ENCODE measurements around the gene NFRKB.
A peak's percentile ranks its signal among the peaks of the same experiment; 100 is the strongest.

The NFRKB gene

DNA sequence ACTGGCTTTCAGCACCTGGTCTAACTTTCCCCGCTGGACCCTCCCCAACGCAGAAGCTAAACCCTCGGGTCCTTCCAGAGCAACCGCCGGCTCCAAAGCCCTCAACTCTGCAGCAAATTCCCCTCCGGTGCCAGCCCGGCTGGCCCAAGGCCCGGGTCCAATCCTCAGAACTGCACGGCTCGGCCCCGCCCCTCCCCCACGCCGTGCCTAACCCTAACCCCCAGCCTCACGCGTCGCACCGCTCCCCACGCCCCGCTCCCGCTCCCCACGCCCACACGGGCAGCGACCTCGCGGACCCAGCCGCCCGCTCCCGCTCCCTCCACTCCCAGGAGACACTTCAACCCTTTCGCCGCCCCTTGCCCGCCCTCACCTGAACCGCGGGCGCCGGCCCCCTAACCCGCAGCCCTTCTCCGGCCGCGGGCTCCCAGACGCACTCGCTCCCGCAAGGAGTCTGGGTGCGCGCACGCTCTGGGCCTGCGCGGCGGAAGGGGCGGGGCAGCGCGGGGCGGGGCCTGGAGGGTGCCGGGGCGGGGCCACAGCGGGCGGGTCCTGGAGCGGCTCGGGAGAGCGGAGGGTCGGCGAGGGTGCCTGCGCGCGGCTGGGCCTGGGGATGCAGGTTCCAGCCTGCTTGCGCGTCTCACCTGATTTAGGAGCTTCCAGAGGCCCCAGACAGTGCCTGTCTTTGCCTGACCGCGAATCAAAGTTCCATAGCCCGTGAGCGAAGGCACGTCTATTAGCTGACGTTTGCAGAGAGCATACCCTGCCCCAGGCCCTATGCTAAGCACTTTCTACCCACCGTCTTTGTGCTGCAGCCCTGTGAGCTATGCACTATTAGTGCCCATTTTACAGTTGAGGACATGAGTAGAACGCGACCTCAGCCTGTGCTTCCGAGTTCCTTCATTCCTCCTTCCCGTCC, at the start of gene NFRKB:
Gene NFRKB, minus strand, starts transcription at position 453 of the 916 bp plus-strand sequence. CDS start 2,729 bp downstream, outside the sequence.
- peaks cover 25% of the 10 kb centered on the region for H3K4me1 Mint-ChIP-seq
- peak within 1 kb of the TSS; percentile 88 for H3K4me3 Mint-ChIP-seq
- DNase-seq (ENCODE audit: low spot score in 2 of 2) (peak; percentile 61 to 73), ATAC-seq (replicated peaks; ENCODE audit: extremely low read depth, poor library complexity, severe bottlenecking) (peak; percentile 90)
- H3K9me3 Mint-ChIP-seq, result no peaks in the 10 kb centered on the region
- peaks cover 14% of the 10 kb centered on the region for H3K36me3 Mint-ChIP-seq (ENCODE audit: insufficient read depth)
- peak within 1 kb of the TSS; percentile 61 for H3K27ac Mint-ChIP-seq (ENCODE audit: low read depth)
- H3K27me3 Mint-ChIP-seq, result no peaks in the 10 kb centered on the region

- Mint-ChIP-seq H3K4me3 (no peak overlapping the region), H3K9me3 (no peaks in the 10 kb centered on the region), H3K4me1 (no peaks in the 10 kb centered on the region), H3K36me3 (ENCODE audit: insufficient read depth) (peaks cover 9% of the 10 kb centered on the region), H3K27ac (ENCODE audit: low read depth) (no peak overlapping the region), H3K27me3 (no peaks in the 10 kb centered on the region)
- DNase-seq (ENCODE audit: low spot score in 2 of 2), result no peak
- ATAC-seq (replicated peaks; ENCODE audit: extremely low read depth, poor library complexity, severe bottlenecking), result no peak
These were observed 49.3 kb upstream of the NFRKB start for GRCh38 chr11:129944696-129945095.

DNA sequence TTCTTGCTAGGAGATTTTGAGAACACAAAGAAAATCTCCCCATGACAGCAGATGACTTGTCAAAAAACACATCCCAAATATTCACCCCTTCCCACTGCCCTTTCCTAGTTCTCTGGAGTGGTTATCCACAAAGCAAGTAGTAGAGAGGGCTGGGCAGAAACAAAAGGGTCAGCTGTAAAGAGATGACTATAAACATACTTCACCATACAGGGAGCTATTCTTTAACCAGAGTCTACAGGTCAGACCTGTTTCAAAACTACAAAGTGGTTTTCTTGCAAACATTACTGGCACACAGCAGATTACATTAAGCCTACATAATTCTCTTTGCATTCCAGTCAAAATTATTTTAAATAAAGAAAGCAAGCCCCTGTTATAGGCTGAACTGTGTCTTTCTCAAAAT, 47.7 kb upstream of the NFRKB start:
- Mint-ChIP-seq H3K4me1 (no peaks in the 10 kb centered on the region), H3K4me3 (no peak overlapping the region), H3K9me3 (no peaks in the 10 kb centered on the region), H3K36me3 (ENCODE audit: insufficient read depth) (peaks cover 11% of the 10 kb centered on the region), H3K27me3 (no peaks in the 10 kb centered on the region), H3K27ac (ENCODE audit: low read depth) (no peak overlapping the region)
- DNase-seq (ENCODE audit: low spot score in 2 of 2) (no peak), ATAC-seq (replicated peaks; ENCODE audit: extremely low read depth, poor library complexity, severe bottlenecking) (no peak)

DNA sequence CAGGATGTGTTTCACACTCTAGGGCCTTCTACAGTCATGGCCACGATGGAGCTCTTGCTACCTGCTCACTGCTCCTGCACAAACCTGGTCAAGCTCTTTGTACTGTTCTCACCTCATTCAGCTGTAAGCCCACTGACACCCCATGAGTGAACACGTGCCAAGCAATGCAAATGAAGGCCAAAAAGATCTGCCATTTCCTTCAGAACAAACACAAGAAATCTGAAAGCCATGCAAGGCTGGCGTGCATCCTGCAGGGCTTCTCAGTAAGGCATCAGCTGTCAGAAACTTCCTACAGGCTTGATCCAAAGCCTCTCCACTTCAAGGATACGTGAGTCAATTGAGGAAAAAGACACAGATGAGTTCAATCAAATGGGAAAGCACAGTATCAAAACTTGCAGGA, 44.1 kb upstream of the NFRKB start:
- ATAC-seq (replicated peaks; ENCODE audit: extremely low read depth, poor library complexity, severe bottlenecking), result no peak
- no peaks in the 10 kb centered on the region for H3K27me3 Mint-ChIP-seq
- no peak overlapping the region for H3K27ac Mint-ChIP-seq (ENCODE audit: low read depth)
- no peak for DNase-seq (ENCODE audit: low spot score in 2 of 2)
- H3K9me3 Mint-ChIP-seq, result no peaks in the 10 kb centered on the region
- H3K4me1 Mint-ChIP-seq, result no peaks in the 10 kb centered on the region
- H3K36me3 Mint-ChIP-seq (ENCODE audit: insufficient read depth), result peaks cover 13% of the 10 kb centered on the region
- no peak overlapping the region for H3K4me3 Mint-ChIP-seq

DNA sequence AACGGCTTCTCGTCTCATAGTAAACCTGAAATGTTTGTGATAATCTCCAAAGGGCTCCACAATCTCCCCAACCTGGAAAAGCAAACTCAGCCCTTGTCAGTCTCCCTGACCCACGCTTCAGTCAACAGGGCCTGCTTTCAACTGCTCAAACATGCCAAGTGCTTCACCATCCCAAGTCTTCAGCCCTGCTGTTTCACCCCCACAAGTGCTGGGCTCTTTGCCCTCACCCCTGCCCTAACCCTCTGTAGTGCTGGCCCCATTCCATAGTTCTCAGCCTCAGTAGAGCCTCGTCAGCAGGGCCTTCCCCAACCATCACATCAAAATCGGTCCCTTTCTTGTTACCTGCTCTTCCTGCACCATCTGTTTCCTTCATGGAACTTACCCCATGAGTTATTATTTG, 43.4 kb upstream of the NFRKB start:
- peak overlapping the region; percentile 3 for H3K27ac Mint-ChIP-seq (ENCODE audit: low read depth)
- H3K27me3 Mint-ChIP-seq, result no peaks in the 10 kb centered on the region
- H3K4me3 Mint-ChIP-seq, result no peak overlapping the region
- peaks cover 14% of the 10 kb centered on the region for H3K36me3 Mint-ChIP-seq (ENCODE audit: insufficient read depth)
- no peaks in the 10 kb centered on the region for H3K4me1 Mint-ChIP-seq
- no peaks in the 10 kb centered on the region for H3K9me3 Mint-ChIP-seq
- no peak for ATAC-seq (replicated peaks; ENCODE audit: extremely low read depth, poor library complexity, severe bottlenecking)
- DNase-seq (ENCODE audit: low spot score in 2 of 2), result no peak

DNA sequence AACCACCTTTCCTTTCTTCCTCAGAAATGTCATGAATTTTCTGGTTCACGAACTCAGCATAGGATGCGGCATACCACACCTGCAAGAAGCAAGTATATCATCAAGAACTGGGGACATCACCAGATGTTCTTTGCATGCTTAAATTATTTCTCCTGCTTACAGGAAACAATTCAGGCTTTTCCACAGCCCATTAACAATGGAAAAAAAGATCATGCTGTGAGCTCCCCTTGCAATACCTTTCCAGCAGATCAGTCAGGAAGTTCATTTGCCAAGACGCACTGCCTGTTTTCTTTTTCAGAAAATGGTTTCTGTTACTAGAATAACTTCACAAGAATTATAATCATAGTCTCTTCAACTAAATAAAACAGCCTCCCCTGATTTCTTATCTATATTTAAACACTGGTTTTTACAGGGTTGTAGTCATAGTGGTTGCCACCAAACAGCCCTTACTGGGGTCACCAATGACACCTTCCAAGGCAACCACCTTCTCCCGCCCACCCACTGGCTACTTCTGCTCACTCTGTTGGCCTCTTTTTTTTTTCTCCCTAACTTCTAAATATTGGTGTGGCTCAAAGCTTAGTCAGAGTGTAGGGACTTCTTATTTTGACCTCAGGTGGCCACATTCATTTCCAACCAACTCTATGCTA, 42.3 kb upstream of the NFRKB start:
- Mint-ChIP-seq H3K4me3 (no peak overlapping the region), H3K4me1 (no peaks in the 10 kb centered on the region), H3K36me3 (ENCODE audit: insufficient read depth) (peaks cover 16% of the 10 kb centered on the region), H3K27ac (ENCODE audit: low read depth) (no peak overlapping the region), H3K9me3 (no peaks in the 10 kb centered on the region), H3K27me3 (no peaks in the 10 kb centered on the region)
- DNase-seq (ENCODE audit: low spot score in 2 of 2) (no peak), ATAC-seq (replicated peaks; ENCODE audit: extremely low read depth, poor library complexity, severe bottlenecking) (no peak)

- no peaks in the 10 kb centered on the region for H3K27me3 Mint-ChIP-seq
- H3K36me3 Mint-ChIP-seq (ENCODE audit: insufficient read depth), result peaks cover 22% of the 10 kb centered on the region
- H3K9me3 Mint-ChIP-seq, result no peaks in the 10 kb centered on the region
- ATAC-seq (replicated peaks; ENCODE audit: extremely low read depth, poor library complexity, severe bottlenecking) (no peak), DNase-seq (ENCODE audit: low spot score in 2 of 2) (no peak)
- H3K27ac Mint-ChIP-seq (ENCODE audit: low read depth), result no peak overlapping the region
- no peak overlapping the region for H3K4me3 Mint-ChIP-seq
- H3K4me1 Mint-ChIP-seq, result no peaks in the 10 kb centered on the region
These were observed 40.3 kb upstream of the NFRKB start for GRCh38 chr11:129935723-129936122.

DNA sequence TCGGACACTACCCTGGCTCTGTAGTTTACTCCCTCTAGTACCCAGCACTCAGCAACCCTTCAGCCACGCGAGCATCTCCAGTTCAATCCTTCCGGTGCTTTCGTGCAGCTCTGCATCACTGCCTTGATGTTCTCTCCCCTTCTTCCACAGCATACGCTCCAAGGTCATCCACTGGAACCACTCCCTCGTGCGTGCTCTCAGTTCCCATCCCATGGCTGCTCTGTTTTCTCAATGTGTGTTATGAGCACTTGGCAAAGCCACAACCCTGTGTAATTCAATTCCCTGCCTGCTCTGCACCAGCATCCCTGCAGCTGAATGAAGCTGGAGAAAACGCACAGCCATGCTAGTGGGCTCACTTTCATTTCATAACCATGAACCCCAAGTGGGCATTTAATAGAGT, 38.5 kb upstream of the NFRKB start:
- no peak overlapping the region for H3K27ac Mint-ChIP-seq (ENCODE audit: low read depth)
- H3K4me1 Mint-ChIP-seq, result no peaks in the 10 kb centered on the region
- DNase-seq (ENCODE audit: low spot score in 2 of 2) (no peak), ATAC-seq (replicated peaks; ENCODE audit: extremely low read depth, poor library complexity, severe bottlenecking) (no peak)
- no peaks in the 10 kb centered on the region for H3K27me3 Mint-ChIP-seq
- H3K4me3 Mint-ChIP-seq, result no peak overlapping the region
- peaks cover 26% of the 10 kb centered on the region for H3K36me3 Mint-ChIP-seq (ENCODE audit: insufficient read depth)
- H3K9me3 Mint-ChIP-seq, result no peaks in the 10 kb centered on the region

DNA sequence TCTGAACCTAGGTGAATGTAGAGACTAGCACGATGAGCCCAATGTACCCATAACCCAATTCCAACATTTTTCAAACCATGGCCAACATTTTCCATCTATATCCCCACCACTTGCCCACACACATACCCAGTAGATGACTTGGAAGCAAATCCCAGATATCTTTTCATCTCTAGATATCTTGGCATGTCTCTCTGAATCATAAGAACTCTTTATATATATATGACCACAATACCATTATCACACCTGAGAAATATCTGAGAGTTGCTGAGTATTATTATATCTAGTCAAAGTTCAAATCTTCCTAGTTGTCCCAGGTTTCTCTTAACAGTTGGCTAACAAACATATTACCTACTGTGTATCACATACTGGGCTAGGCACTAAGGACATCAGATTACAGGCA, 37.9 kb upstream of the NFRKB start:
- H3K27me3 Mint-ChIP-seq, result no peaks in the 10 kb centered on the region
- no peak overlapping the region for H3K27ac Mint-ChIP-seq (ENCODE audit: low read depth)
- no peaks in the 10 kb centered on the region for H3K4me1 Mint-ChIP-seq
- H3K36me3 Mint-ChIP-seq (ENCODE audit: insufficient read depth), result peaks cover 26% of the 10 kb centered on the region
- ATAC-seq (replicated peaks; ENCODE audit: extremely low read depth, poor library complexity, severe bottlenecking) (no peak), DNase-seq (ENCODE audit: low spot score in 2 of 2) (no peak)
- H3K4me3 Mint-ChIP-seq, result no peak overlapping the region
- H3K9me3 Mint-ChIP-seq, result no peaks in the 10 kb centered on the region

- H3K27me3 Mint-ChIP-seq, result no peaks in the 10 kb centered on the region
- peaks cover 24% of the 10 kb centered on the region for H3K36me3 Mint-ChIP-seq (ENCODE audit: insufficient read depth)
- H3K27ac Mint-ChIP-seq (ENCODE audit: low read depth), result no peak overlapping the region
- DNase-seq (ENCODE audit: low spot score in 2 of 2) (no peak), ATAC-seq (replicated peaks; ENCODE audit: extremely low read depth, poor library complexity, severe bottlenecking) (no peak)
- no peaks in the 10 kb centered on the region for H3K4me1 Mint-ChIP-seq
- H3K9me3 Mint-ChIP-seq, result no peaks in the 10 kb centered on the region
- H3K4me3 Mint-ChIP-seq, result no peak overlapping the region
These were observed 37.1 kb upstream of the NFRKB start for GRCh38 chr11:129932381-129933067.

- no peak overlapping the region for H3K27ac Mint-ChIP-seq (ENCODE audit: low read depth)
- H3K9me3 Mint-ChIP-seq, result no peaks in the 10 kb centered on the region
- DNase-seq (ENCODE audit: low spot score in 2 of 2) (no peak), ATAC-seq (replicated peaks; ENCODE audit: extremely low read depth, poor library complexity, severe bottlenecking) (no peak)
- no peak overlapping the region for H3K4me3 Mint-ChIP-seq
- H3K36me3 Mint-ChIP-seq (ENCODE audit: insufficient read depth), result peaks cover 24% of the 10 kb centered on the region
- no peaks in the 10 kb centered on the region for H3K27me3 Mint-ChIP-seq
- H3K4me1 Mint-ChIP-seq, result no peaks in the 10 kb centered on the region
These were observed 35.4 kb upstream of the NFRKB start for GRCh38 chr11:129930743-129931142.

DNA sequence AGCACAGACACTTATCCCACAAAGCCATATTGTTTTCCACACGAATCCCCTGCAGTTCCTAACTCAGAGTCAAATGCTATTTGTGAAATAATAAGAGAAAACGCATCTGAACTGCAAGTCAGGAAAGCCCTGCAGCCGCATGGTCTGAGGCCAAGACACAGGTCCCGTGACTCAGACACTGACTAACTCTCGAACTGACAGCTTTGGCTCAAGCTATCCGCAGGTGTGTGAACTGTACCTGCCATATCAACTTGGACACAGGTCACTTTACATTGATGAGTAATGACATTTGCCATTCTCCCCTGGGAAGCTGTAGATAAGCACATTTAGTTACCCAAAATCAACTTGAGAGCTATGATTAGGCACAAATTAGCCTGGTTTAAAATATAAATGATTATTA, 34.9 kb upstream of the NFRKB start:
- H3K27me3 Mint-ChIP-seq, result no peaks in the 10 kb centered on the region
- H3K9me3 Mint-ChIP-seq, result no peaks in the 10 kb centered on the region
- H3K4me3 Mint-ChIP-seq, result no peak overlapping the region
- ATAC-seq (replicated peaks; ENCODE audit: extremely low read depth, poor library complexity, severe bottlenecking) (no peak), DNase-seq (ENCODE audit: low spot score in 2 of 2) (no peak)
- H3K4me1 Mint-ChIP-seq, result no peaks in the 10 kb centered on the region
- peaks cover 22% of the 10 kb centered on the region for H3K36me3 Mint-ChIP-seq (ENCODE audit: insufficient read depth)
- no peak overlapping the region for H3K27ac Mint-ChIP-seq (ENCODE audit: low read depth)
